Right lobe of liver (tissue), 4 donors: ENCODE data around the gene MYD88.

Source experiments
- CTCF ChIP-seq, 4 donors: fragments of 200-600 bp in 3 of 4; fragments of 450-650 bp in 1 of 4; IDR thresholded peaks; one replicate each; pipeline versions ENCODE4 v1.5.1 to v1.8.0; 2016 to 2022; ENCODE audit warnings: antibody characterized with exemption in 4 of 4, mild to moderate bottlenecking in 2 of 4
- POLR2A ChIP-seq: fragments of 450-650 bp; IDR thresholded peaks from one replicate; pipeline ENCODE4 v1.6.1; 2017; ENCODE audit warnings: antibody characterized with exemption, mild to moderate bottlenecking
- donor health status: DM: no; HTN: no; CAD: no.
- donor health status: DM: no; HTN: no; CAD: no.
- donor health status: DM: no; HTN: yes; CAD: no.

DNA sequence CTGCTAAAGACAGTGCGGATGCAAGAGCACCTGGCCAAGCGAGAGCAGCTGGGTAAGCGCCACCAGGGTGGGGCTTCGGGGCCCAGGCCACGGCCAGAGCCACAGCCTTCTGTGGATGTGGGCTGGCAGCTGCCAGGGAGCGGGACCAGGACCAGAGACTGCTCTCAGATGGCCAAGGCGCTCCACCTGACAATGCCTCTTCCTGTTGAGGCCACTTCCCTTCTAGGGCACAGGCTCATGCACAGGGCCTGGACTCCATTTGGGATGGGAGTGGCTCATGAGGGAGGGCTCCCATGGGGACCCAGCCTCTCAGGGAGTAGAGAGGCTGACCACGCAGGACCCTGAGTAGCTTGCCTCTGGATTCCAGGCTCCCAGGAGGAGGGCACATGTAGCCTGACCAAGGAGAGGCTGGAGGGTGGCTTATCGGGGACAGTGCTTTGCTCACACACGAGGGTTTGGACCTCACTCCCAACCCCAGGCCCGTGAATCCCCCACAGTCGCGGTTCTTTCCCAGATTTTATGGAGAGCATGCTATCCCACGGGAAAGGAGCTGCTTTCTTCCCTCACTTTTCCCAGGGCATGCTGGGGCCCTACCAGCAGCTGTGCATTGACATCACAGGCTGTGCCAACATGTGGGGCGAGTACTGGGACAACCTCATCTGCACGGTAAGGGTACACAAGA, 26.6 kb upstream of the MYD88 start:
- TF ChIP-seq CTCF (IDR thresholded peaks at IDR 0.05) (no peak), POLR2A (no peak)
